HG03520 (cell line): ENCODE measurements around the gene PLA2G4D.

Source experiments
- ATAC-seq: cut with Tn5 transposase; IDR thresholded peaks from one replicate; pipeline ENCODE4 v1.9.1; 2021; ENCODE audit warnings: mild to moderate bottlenecking, moderate library complexity; ENCODE audit not compliant: unreplicated experiment

The PLA2G4D gene

DNA sequence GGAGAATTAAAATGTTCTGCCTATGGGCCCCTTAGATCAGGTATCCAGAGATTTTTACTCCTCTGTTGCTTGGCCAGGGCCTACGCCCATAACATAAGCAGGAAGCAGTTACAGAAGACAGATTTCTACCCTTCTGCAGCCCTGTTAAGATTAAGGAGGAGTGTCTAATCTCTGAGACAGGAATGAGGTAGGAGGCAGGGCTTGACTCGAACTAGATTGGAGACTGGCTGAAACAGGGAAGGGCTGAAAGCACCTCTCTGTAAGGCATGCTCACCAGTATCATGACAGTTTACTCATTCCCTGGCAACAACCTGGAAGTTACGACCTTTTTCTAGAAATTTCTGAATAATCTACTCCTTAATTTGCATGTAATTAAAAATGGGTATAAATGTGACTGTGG is 16.7 kb downstream of the PLA2G4D start:
- no peak for ATAC-seq

GRCh38 chr15:42073418-42073817 is 20.9 kb downstream of the PLA2G4D start:
- no peak for ATAC-seq

- ATAC-seq: no peak
These were observed 22.1 kb downstream of the PLA2G4D start for GRCh38 chr15:42072141-42072685.

DNA sequence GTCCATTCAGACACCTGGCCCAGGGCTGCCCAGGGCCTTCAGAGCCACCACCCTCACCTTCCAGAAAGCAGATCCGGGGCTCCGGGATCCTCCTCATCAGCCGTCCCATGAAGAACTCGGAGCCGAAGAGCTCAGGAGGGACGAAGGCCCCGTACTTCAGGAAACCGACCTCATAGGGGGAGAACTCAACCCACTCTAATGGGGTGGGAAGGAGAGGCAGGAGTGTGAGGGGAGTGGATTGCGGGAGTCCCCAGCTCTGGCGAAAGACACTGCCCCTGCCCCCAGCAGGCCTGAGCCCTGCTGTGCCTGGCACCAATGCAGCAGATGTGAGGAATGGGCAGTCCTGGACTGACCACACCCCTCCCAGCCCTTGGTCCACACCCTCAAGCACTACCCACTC is 22.6 kb downstream of the PLA2G4D start:
- ATAC-seq: no peak

- ATAC-seq: no peak
These were observed 23.4 kb downstream of the PLA2G4D start for GRCh38 chr15:42070976-42071350.

DNA sequence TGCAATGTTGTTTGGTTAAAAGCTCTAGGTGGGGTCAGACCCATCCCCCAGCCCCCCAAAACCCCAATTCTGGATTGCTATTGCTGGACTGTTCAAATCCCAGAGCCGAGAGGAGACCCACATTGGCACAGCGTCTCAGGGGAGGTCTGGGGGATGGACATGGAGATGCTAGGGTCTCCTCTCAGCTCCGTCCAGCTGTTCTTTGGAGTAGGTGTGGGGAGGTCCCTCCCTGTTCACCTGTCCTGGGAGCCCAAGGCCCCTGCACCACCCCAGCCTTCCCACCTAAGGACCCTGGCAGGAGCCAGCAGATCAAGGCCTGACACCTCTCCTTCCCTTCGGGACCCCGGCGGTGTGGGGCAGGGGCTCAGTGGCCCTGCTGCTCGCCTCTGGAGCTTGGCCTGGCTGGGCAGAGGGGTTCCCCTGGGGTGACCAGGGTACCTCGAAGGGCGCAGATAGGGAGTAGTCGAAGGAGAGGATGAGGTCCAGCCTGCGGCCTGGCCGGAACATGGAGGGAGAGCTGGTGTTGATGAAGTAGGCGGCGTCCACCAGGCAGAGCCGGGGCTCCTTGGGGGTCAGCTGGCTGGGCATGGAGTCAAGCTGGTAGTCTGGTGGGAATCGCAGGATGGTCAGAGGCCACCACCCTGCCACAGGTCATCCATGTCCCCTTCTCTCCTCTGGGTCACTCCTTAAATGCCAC is 23.9 kb downstream of the PLA2G4D start:
- ATAC-seq: no peak

DNA sequence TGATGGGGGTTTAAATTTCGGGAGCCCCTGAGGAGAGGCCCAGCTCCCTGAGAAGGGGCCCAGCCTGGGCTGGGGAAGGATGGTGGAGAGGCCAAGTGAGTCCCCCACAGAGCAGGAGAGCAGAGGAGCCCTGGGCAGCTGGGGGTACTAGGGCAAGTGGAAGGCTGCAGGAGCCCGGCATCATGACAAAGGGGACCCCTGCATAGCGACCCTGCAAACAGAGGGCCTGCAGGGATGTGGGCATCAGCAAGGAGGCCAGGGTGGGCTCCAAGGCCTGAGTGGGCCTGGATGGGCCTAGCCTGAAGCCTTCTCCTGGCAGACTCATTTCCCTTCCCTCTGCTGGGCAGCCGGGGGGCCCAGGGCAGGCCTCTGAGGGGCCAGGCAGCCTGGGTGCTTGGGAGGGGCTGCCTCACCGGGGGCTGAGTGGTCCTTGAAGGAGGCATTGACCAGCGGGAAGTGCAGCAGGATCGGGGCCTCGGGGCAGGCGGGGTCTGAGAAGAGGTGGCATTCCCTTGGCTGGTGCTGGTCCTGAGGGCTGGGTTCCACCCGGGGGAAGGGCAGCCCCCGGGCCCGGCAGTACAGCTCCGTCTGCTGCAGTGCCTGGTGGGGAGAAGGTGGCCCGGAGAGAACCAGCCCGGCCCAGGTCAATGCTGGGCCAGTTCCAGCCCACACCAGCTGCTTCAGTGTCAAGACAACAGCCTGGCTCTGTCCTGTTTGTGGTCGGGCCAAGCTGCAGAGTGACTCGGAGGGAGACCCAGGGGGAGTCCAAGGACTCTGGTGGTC is 24.7 kb downstream of the PLA2G4D start:
- no peak for ATAC-seq

- no peak for ATAC-seq
These were observed 25.3 kb downstream of the PLA2G4D start for GRCh38 chr15:42069025-42069424.

DNA sequence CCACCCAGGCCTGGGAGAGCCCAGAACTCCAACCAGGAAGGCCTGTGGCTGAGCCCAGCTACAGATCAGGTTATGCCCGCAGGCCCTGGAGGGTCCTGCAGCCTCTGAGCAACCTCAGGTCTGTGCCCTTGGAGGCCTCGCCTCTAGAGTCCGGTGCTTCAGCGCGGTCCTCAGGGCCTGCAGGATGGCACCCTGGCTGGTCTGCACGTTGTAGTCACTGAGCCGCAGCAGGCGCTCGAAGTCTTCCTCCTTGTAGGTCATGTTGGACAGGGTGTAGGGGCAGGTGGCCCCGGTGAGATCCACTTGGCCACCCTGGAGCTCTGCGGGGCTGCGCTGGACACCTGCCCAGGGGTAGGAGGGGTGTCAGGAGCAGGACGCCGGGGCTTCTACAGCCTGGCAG is 25.8 kb downstream of the PLA2G4D start:
- no peak for ATAC-seq

DNA sequence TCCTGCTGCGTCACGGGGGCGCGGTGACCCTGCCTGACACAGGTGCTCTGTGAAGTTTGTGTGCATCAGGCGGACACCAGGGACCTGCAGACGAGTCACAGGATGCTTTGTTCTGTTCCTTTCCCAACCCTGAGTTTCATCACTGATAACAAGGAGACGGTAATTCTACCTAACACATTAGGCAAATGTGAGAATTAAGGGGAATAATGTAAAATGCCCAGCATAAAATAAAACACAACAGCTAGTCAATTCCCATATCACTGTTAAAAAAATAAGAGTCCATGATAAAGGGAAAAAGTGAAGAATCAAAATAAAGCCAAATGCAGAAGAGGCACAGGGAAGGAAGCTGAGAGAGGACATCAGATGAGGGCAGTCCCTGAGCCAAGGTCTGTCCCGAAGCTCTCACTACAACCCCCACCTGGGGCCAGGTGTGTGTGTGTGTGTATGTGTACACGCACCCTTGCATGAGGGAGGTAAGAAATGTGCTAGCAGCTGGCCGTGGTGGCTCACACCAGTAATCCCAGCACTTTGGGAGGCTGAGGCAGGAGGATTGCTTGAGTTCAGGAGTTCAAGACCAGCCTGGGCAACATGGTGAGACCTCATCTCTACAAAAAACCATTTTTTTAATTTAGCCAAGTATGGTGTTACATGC is 27.5 kb downstream of the PLA2G4D start:
- ATAC-seq: no peak

DNA sequence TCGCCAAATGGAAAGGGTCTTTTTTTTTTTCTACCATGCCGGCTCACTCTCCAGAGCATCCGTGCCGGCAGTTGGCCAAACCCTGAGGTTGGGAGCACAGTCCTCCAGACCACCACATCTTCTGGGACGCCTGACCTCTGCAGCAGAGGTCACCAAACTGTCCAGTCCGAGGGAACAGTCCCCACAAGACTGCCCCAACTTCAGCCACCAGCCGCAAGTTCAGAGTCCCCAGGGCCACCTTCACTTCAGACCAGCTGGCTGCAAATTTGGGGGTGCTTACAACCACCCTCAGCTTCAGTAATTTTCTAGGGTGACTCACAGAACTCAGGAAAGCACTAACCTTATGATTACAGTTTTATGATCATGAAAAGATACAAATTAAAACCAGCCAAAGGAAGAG is 28.9 kb downstream of the PLA2G4D start:
- no peak for ATAC-seq

- ATAC-seq: no peak
These were observed 29.3 kb downstream of the PLA2G4D start for GRCh38 chr15:42065033-42065432.

- no peak for ATAC-seq
These were observed 30.1 kb downstream of the PLA2G4D start for GRCh38 chr15:42064271-42064670.

DNA sequence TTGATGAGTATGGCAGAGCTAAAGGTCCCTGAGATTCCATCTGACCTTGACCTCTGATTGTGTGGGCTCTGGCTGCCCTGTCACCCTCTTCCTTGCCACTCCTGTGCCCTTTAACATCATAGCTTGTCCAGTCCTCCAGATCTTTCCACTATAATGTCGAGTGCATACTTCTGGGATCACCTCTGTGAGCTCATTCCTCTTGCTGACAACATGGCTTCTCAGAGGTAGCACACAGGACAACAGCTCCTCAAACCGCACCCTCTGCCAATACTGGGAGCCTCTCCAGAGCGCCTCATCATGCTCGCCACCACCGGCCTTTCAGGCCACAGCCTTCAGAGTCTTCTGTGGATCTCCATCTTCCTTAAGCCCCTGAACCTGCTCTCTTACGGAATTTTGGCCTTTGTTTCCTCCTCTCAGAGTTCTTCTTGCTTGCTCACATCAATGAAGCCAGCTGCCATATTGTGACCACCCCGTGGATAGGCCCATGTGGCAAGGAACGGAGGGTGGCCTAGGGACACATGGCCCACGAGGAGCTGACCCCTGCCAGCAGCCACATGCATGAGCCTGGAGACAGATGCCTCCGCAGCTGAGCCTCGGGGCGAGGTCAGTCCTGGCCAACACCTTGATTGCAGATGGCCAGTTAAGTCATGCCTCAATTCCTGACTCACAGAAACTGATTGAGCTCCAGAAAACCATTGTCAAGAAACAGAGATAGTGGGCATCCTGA is 31.1 kb downstream of the PLA2G4D start:
- ATAC-seq: no peak

DNA sequence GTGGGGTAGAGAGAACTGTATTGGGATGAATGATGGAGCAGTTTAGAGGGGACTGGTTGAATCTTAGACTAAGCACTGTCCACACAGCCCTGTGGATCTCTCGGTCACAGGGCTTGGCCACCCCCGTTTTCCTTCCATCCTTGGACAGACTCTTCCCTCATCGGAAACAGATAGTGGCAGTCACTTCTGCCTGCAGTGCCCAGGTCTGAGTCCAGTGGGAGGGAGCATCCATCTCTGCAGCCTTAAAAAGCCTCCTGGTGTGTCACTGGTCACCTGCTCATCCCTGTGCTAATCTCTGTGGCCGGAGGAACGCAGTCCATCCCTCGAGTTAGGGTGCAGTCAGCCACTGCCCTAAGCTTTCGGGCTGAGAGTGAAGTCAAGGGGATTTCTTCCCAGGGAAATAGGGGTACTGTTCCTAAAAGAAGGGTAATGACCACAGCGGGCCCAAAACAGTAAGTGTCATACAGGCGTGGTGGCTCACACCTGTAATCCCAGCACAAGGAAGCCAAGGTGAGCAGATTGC is 32.0 kb downstream of the PLA2G4D start:
- no peak for ATAC-seq

DNA sequence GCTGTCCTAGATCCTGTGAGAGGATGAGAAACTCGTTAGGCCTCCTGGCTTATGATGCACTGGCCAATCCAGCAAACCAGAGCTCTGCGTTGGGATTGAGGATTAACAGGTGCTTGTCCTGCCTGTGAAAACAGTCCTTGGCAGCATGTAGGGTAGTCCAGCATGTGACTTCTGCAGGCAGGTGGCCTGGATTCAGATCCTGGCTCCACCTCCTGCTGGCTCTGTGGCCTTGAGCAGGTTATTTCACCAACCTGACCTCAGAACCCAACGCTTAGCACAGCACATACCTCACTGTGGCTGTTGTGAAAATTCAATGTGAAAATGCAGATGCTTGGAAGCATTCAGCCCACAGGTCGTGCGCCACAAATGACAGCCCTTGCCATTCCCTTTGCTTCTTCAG is 33.6 kb downstream of the PLA2G4D start:
- ATAC-seq: no peak

- ATAC-seq: no peak
These were observed 33.9 kb downstream of the PLA2G4D start for GRCh38 chr15:42060477-42060763.

DNA sequence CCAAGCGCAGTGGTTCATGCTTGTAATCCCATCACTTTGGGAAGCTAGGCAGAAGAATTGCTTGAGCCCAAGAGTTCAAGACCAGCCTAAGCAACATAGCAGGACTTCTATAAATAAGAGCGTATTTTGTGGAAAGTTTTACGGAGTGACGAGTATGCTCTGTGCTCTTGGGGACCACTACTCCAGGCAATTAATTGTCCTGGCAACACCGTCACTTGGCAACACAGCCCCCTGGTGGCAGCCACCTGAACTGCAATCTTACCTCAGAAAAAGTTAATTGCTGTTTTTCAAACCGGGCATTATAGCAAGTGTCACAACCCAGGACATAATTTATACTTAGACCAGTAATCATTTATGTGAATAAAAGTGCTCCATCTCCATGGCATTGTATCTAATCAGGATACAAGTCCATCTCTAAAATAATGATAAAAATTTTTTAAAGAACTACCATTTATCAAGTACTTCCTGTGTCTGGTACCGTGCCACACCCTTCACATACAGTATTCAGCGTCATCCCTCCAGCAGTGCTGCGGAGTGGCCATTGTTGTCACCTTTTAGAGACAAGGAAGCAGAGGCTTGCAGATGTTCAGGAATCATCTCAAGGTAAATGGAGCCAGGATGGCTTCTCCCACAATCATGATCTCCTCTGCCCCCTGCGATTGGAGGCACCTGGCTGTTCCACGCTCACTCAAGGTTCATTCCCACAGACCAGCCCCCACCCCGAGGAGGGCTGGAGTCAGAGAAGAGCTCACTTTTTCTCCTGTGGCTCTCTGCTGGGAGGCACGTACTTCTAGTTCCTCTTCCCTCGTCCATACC is 34.5 kb downstream of the PLA2G4D start:
- ATAC-seq: no peak

GRCh38 chr15:42058791-42059190 is 35.6 kb downstream of the PLA2G4D start:
- no peak for ATAC-seq
